AG09319 (cell line): ENCODE data around the gene ESPL1.

Experiments used
- DNase-seq: peaks from one replicate; pipeline ENCODE4 v3.0.0-alpha.2; 2010; ENCODE audit warnings: low read depth; ENCODE audit errors: extremely low read depth
- TF ChIP-seq, protein P1 (sequence below): IDR thresholded peaks from 2 replicates; pipeline ENCODE4 v1.5.1; 2011; ENCODE audit warnings: low read depth, mild to moderate bottlenecking, inconsistent platforms, low read length, moderate library complexity

ESPL1 gene

GRCh38 chr12:53226815-53227214 lies 41.3 kb upstream of the ESPL1 start:
- TF ChIP-seq, protein P1, sequence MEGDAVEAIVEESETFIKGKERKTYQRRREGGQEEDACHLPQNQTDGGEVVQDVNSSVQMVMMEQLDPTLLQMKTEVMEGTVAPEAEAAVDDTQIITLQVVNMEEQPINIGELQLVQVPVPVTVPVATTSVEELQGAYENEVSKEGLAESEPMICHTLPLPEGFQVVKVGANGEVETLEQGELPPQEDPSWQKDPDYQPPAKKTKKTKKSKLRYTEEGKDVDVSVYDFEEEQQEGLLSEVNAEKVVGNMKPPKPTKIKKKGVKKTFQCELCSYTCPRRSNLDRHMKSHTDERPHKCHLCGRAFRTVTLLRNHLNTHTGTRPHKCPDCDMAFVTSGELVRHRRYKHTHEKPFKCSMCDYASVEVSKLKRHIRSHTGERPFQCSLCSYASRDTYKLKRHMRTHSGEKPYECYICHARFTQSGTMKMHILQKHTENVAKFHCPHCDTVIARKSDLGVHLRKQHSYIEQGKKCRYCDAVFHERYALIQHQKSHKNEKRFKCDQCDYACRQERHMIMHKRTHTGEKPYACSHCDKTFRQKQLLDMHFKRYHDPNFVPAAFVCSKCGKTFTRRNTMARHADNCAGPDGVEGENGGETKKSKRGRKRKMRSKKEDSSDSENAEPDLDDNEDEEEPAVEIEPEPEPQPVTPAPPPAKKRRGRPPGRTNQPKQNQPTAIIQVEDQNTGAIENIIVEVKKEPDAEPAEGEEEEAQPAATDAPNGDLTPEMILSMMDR: no peak

GRCh38 chr12:53227341-53227740 lies 40.8 kb upstream of the ESPL1 start:
- DNase-seq: no peak
- TF ChIP-seq, protein P1: no peak

More at GRCh38 chr12:53226815-53227214, 41.3 kb upstream of the ESPL1 start:
- DNase-seq: no peak

DNA sequence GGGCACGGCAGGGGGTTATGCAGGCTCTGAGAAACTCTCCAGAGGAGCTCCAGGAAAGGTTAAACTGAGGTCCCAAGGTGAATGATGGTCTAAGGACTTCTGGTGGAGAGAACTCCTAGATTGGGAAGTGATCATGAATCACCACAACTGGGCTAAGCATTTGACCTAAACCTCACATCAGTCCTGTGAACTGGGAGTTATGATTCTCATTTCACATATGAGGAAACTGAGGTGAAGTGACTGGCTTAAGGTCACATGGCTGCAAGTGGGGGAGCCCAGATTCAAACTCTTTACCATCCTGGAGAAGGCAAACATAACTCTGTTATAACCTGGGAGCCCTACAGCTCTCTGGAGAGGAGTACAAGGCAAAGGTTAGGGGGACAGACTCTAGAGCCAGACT lies 40.3 kb upstream of the ESPL1 start:
- TF ChIP-seq, protein P1: no peak
- DNase-seq: no peak

DNA sequence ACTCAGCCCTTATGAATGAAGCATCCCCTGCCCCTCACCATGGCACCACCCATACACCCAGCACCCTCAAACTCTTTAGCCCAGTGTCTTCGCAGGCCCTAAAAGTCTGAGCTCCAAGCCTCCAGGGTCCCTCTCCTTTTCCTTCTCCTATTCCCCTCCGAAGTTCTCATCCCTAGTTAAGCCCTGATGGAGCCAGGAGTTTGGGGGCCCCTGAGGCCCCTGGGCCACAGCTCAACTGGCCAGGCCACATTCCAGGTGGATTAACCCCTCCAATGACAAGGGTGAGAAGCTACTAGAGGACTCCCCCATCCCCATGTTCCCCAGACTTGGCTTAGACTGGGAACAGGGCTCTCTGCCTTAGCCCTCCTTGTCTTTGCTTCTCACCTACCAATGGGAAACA lies 38.6 kb upstream of the ESPL1 start:
- TF ChIP-seq, protein P1: no peak
- no peak for DNase-seq

GRCh38 chr12:53230108-53230845 lies 37.8 kb upstream of the ESPL1 start:
- DNase-seq: no peak

DNA sequence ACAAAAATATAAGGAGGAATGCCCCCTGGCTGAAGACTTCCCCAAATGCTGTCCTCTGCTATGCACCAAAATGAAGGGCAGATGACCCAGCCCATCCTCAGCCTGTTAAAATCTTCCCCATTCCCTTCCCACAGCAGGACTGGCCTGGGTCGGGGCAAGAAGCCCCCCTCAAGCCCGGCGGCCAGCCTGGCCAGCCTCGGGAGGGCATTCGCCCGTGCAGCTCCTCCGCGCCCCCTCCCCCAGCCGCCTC lies 36.5 kb upstream of the ESPL1 start:
- no peak for DNase-seq
- TF ChIP-seq, protein P1: peak; percentile 7

More at GRCh38 chr12:53230108-53230845, 37.8 kb upstream of the ESPL1 start:
- TF ChIP-seq, protein P1: no peak

GRCh38 chr12:53231921-53232645 lies 36.0 kb upstream of the ESPL1 start, which contains the start of gene RARG:
RARG (minus strand) TSS chr12:53232209; CDS start chr12:53227545, 4,664 bp downstream.
- DNase-seq: no peak
- TF ChIP-seq, protein P1: no peak
